ENCODE data around the gene MC2R. TPM values are rescaled to one million over a fixed set of nuclear protein-coding genes. Genes with fewer than 3 reads are reported as not detected.

The MC2R gene
- total and polyA plus RNA-seq, 2 of the 8 experiments (the other 6 are each of a cell fraction or from before 2014, with no cell fraction given), result not detected

DNA sequence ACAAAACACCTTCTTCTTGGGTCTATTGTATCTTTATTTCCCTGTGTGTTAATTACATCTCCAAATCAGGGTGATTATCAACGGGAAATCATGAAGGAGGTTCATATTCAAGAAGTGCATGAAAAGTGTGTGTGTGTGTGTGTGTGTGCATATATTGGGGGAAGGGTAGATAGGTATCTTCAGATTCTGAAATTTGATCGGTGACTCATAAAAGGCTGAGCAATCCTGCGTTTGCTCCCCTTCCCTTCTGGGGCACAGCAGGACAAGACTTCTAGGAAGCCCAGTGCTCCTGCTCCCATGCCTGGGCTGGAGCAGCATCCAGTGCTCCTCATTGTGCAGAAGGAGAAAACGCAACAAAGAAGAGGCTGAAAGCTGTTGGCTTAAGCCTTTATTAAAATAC is 65.5 kb downstream of the MC2R start (continued):
- TF ChIP-seq, protein P1, sequence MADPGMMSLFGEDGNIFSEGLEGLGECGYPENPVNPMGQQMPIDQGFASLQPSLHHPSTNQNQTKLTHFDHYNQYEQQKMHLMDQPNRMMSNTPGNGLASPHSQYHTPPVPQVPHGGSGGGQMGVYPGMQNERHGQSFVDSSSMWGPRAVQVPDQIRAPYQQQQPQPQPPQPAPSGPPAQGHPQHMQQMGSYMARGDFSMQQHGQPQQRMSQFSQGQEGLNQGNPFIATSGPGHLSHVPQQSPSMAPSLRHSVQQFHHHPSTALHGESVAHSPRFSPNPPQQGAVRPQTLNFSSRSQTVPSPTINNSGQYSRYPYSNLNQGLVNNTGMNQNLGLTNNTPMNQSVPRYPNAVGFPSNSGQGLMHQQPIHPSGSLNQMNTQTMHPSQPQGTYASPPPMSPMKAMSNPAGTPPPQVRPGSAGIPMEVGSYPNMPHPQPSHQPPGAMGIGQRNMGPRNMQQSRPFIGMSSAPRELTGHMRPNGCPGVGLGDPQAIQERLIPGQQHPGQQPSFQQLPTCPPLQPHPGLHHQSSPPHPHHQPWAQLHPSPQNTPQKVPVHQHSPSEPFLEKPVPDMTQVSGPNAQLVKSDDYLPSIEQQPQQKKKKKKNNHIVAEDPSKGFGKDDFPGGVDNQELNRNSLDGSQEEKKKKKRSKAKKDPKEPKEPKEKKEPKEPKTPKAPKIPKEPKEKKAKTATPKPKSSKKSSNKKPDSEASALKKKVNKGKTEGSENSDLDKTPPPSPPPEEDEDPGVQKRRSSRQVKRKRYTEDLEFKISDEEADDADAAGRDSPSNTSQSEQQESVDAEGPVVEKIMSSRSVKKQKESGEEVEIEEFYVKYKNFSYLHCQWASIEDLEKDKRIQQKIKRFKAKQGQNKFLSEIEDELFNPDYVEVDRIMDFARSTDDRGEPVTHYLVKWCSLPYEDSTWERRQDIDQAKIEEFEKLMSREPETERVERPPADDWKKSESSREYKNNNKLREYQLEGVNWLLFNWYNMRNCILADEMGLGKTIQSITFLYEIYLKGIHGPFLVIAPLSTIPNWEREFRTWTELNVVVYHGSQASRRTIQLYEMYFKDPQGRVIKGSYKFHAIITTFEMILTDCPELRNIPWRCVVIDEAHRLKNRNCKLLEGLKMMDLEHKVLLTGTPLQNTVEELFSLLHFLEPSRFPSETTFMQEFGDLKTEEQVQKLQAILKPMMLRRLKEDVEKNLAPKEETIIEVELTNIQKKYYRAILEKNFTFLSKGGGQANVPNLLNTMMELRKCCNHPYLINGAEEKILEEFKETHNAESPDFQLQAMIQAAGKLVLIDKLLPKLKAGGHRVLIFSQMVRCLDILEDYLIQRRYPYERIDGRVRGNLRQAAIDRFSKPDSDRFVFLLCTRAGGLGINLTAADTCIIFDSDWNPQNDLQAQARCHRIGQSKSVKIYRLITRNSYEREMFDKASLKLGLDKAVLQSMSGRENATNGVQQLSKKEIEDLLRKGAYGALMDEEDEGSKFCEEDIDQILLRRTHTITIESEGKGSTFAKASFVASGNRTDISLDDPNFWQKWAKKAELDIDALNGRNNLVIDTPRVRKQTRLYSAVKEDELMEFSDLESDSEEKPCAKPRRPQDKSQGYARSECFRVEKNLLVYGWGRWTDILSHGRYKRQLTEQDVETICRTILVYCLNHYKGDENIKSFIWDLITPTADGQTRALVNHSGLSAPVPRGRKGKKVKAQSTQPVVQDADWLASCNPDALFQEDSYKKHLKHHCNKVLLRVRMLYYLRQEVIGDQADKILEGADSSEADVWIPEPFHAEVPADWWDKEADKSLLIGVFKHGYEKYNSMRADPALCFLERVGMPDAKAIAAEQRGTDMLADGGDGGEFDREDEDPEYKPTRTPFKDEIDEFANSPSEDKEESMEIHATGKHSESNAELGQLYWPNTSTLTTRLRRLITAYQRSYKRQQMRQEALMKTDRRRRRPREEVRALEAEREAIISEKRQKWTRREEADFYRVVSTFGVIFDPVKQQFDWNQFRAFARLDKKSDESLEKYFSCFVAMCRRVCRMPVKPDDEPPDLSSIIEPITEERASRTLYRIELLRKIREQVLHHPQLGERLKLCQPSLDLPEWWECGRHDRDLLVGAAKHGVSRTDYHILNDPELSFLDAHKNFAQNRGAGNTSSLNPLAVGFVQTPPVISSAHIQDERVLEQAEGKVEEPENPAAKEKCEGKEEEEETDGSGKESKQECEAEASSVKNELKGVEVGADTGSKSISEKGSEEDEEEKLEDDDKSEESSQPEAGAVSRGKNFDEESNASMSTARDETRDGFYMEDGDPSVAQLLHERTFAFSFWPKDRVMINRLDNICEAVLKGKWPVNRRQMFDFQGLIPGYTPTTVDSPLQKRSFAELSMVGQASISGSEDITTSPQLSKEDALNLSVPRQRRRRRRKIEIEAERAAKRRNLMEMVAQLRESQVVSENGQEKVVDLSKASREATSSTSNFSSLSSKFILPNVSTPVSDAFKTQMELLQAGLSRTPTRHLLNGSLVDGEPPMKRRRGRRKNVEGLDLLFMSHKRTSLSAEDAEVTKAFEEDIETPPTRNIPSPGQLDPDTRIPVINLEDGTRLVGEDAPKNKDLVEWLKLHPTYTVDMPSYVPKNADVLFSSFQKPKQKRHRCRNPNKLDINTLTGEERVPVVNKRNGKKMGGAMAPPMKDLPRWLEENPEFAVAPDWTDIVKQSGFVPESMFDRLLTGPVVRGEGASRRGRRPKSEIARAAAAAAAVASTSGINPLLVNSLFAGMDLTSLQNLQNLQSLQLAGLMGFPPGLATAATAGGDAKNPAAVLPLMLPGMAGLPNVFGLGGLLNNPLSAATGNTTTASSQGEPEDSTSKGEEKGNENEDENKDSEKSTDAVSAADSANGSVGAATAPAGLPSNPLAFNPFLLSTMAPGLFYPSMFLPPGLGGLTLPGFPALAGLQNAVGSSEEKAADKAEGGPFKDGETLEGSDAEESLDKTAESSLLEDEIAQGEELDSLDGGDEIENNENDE (IDR thresholded peaks at IDR 0.05; ENCODE audit: insufficient replicate concordance, low read length), result no peak
- TF ChIP-seq TCF12 (IDR thresholded peaks at IDR 0.05; ENCODE audit: low read depth, low read length) (no peak), YY1 (IDR thresholded peaks at IDR 0.05; ENCODE audit: low read depth, low read length) (no peak), NRF1 (IDR thresholded peaks at IDR 0.05; ENCODE audit: low read depth, low read length) (no peak), KDM1A (IDR thresholded peaks at IDR 0.05; ENCODE audit: borderline replicate concordance, low read length) (no peak)
